Measurements from ENCODE around the gene NUDT19.

The NUDT19 gene

GRCh38 chr19:32719611-32720059 lies 28.0 kb downstream of the NUDT19 start, which contains the start of gene TDRD12:
Gene TDRD12 (plus strand): TSS chr19:32719767. CDS start chr19:32720073, 306 bp downstream.
- TF ChIP-seq CTCF (IDR thresholded peaks at IDR 0.05; ENCODE audit: low read depth, low read length), result no peak
- no peak for TF ChIP-seq MYC (IDR thresholded peaks at IDR 0.05; ENCODE audit: low read depth, low read length)
- TF ChIP-seq POLR2A (IDR thresholded peaks at IDR 0.05; ENCODE audit: extremely low read depth, insufficient read length), result no peak
- TF ChIP-seq MAX (IDR thresholded peaks at IDR 0.05; ENCODE audit: low read depth, low read length), result no peak

GRCh38 chr19:32720216-32720935 lies 28.8 kb downstream of the NUDT19 start:
- TF ChIP-seq MAX (IDR thresholded peaks at IDR 0.05; ENCODE audit: low read depth, low read length), result no peak
- no peak for TF ChIP-seq MYC (IDR thresholded peaks at IDR 0.05; ENCODE audit: low read depth, low read length)
- no peak for TF ChIP-seq CTCF (IDR thresholded peaks at IDR 0.05; ENCODE audit: low read depth, low read length)
- no peak for TF ChIP-seq POLR2A (IDR thresholded peaks at IDR 0.05; ENCODE audit: extremely low read depth, insufficient read length)
- H3K4me3 ChIP-seq (ENCODE audit: low read depth, low read length), result no peak overlapping the region
- DNase-seq (ENCODE audit: low read depth), result no peak

More at GRCh38 chr19:32719611-32720059, 28.0 kb downstream of the NUDT19 start, which contains the start of gene TDRD12:
- DNase-seq (ENCODE audit: low read depth), result no peak
- H3K4me3 ChIP-seq (ENCODE audit: low read depth, low read length), result no peak within 1 kb of the TSS

GRCh38 chr19:32720936-32721250 lies 29.3 kb downstream of the NUDT19 start:
- no peak overlapping the region for H3K4me3 ChIP-seq (ENCODE audit: low read depth, low read length)
- DNase-seq (ENCODE audit: low read depth), result no peak
- no peak for TF ChIP-seq MAX (IDR thresholded peaks at IDR 0.05; ENCODE audit: low read depth, low read length)

GRCh38 chr19:32735936-32736335 lies 44.3 kb downstream of the NUDT19 start:
- no peak overlapping the region for H3K4me3 ChIP-seq (ENCODE audit: low read depth, low read length)
- no peak for DNase-seq (ENCODE audit: low read depth)
- TF ChIP-seq CTCF (IDR thresholded peaks at IDR 0.05; ENCODE audit: low read depth, low read length), result no peak

GRCh38 chr19:32743021-32743420 lies 51.4 kb downstream of the NUDT19 start:
- TF ChIP-seq CTCF (IDR thresholded peaks at IDR 0.05; ENCODE audit: low read depth, low read length), result no peak
- no peak for TF ChIP-seq MYC (IDR thresholded peaks at IDR 0.05; ENCODE audit: low read depth, low read length)
- no peak for TF ChIP-seq MAX (IDR thresholded peaks at IDR 0.05; ENCODE audit: low read depth, low read length)
- TF ChIP-seq POLR2A (IDR thresholded peaks at IDR 0.05; ENCODE audit: extremely low read depth, insufficient read length), result no peak
- no peak overlapping the region for H3K4me3 ChIP-seq (ENCODE audit: low read depth, low read length)
- DNase-seq (ENCODE audit: low read depth), result no peak

- DNase-seq (ENCODE audit: low read depth), result no peak
- no peak overlapping the region for H3K4me3 ChIP-seq (ENCODE audit: low read depth, low read length)
- no peak for TF ChIP-seq MYC (IDR thresholded peaks at IDR 0.05; ENCODE audit: low read depth, low read length)
- no peak for TF ChIP-seq POLR2A (IDR thresholded peaks at IDR 0.05; ENCODE audit: extremely low read depth, insufficient read length)
- TF ChIP-seq CTCF (IDR thresholded peaks at IDR 0.05; ENCODE audit: low read depth, low read length), result no peak
- TF ChIP-seq MAX (IDR thresholded peaks at IDR 0.05; ENCODE audit: low read depth, low read length), result no peak
These were observed 51.8 kb downstream of the NUDT19 start for GRCh38 chr19:32743447-32743846.
